HG02623 (cell line): ENCODE measurements around the gene CPM.

Source experiments
- ATAC-seq: cut with Tn5 transposase; IDR thresholded peaks from one replicate; pipeline ENCODE4 v1.9.1; 2021; ENCODE audit warnings: moderate library complexity; ENCODE audit not compliant: unreplicated experiment

The CPM gene

GRCh38 chr12:68882251-68882964 lies 50.6 kb downstream of the CPM start:
- ATAC-seq: no peak

- no peak for ATAC-seq
Measured at GRCh38 chr12:68880660-68881325, 52.2 kb downstream of the CPM start.

- no peak for ATAC-seq
Measured at GRCh38 chr12:68878846-68879245, 54.1 kb downstream of the CPM start.

- no peak for ATAC-seq
Measured at GRCh38 chr12:68878283-68878682, 54.7 kb downstream of the CPM start.

GRCh38 chr12:68877583-68877982 lies 55.4 kb downstream of the CPM start:
- ATAC-seq: no peak

GRCh38 chr12:68876461-68876860 lies 56.5 kb downstream of the CPM start:
- no peak for ATAC-seq

GRCh38 chr12:68873316-68873715 lies 59.7 kb downstream of the CPM start:
- ATAC-seq: no peak

GRCh38 chr12:68871921-68872320 lies 61.0 kb downstream of the CPM start:
- ATAC-seq: no peak

GRCh38 chr12:68871396-68871795 lies 61.6 kb downstream of the CPM start:
- ATAC-seq: no peak

- no peak for ATAC-seq
Measured at GRCh38 chr12:68870443-68870842, 62.5 kb downstream of the CPM start.

GRCh38 chr12:68870011-68870410 lies 63.0 kb downstream of the CPM start:
- no peak for ATAC-seq

GRCh38 chr12:68868043-68868790 lies 64.8 kb downstream of the CPM start:
- ATAC-seq: no peak

GRCh38 chr12:68867606-68868005 lies 65.4 kb downstream of the CPM start:
- ATAC-seq: no peak

- no peak for ATAC-seq
Measured at GRCh38 chr12:68866950-68867349, 66.0 kb downstream of the CPM start.

- no peak for ATAC-seq
Measured at GRCh38 chr12:68865399-68866164, 67.4 kb downstream of the CPM start.

- no peak for ATAC-seq
Measured at GRCh38 chr12:68864604-68865003, 68.4 kb downstream of the CPM start.

- peak; percentile 52 for ATAC-seq
Measured at GRCh38 chr12:68863886-68864454, 69.0 kb downstream of the CPM start.

GRCh38 chr12:68863109-68863770 lies 69.7 kb downstream of the CPM start:
- no peak for ATAC-seq

- no peak for ATAC-seq
Measured at GRCh38 chr12:68861890-68862289, 71.1 kb downstream of the CPM start.

- ATAC-seq: no peak
Measured at GRCh38 chr12:68856510-68856909, 76.5 kb downstream of the CPM start.
